Trophoblast cell (in vitro differentiated cells and primary cell): Measurements from ENCODE around the gene GRK6.

Experiments
- DNase-seq, 2 donors: peaks; one replicate each; pipeline ENCODE4 v3.0.0-alpha.2; 2016
- H2AFZ ChIP-seq: 2 replicates; pipeline ENCODE4 v1.6.1; 2013; ENCODE audit warnings: low read length, moderate library complexity, mild to moderate bottlenecking; ENCODE audit not compliant: insufficient read depth, poor library complexity
- H2AK5ac ChIP-seq: 2 replicates; pipeline ENCODE4 v1.6.1; 2013; ENCODE audit warnings: mild to moderate bottlenecking, low read length
- H2BK120ac ChIP-seq: 2 replicates; pipeline ENCODE4 v1.6.1; 2013; ENCODE audit warnings: low read length, mild to moderate bottlenecking, moderate library complexity; ENCODE audit not compliant: insufficient read depth, poor library complexity
- H2BK12ac ChIP-seq: 2 replicates; pipeline ENCODE4 v1.6.1; 2013; ENCODE audit warnings: mild to moderate bottlenecking, low read length, moderate library complexity
- H2BK5ac ChIP-seq: 2 replicates; pipeline ENCODE4 v1.6.1; 2013; ENCODE audit warnings: low read length, low read depth, moderate library complexity, mild to moderate bottlenecking; ENCODE audit not compliant: poor library complexity
- H3K14ac ChIP-seq: 2 replicates; pipeline ENCODE4 v1.6.1; 2013; ENCODE audit warnings: mild to moderate bottlenecking, low read length
- H3K18ac ChIP-seq: 2 replicates; pipeline ENCODE4 v1.6.1; 2013; ENCODE audit warnings: mild to moderate bottlenecking, low read length
- H3K23ac ChIP-seq: 2 replicates; pipeline ENCODE4 v1.6.1; 2013; ENCODE audit warnings: low read length
- H3K27ac ChIP-seq: 2 replicates; pipeline ENCODE4 v1.5.1; 2013; ENCODE audit warnings: low read depth, mild to moderate bottlenecking, inconsistent platforms, low read length, moderate library complexity
- H3K27me3 ChIP-seq: 2 replicates; pipeline ENCODE4 v1.6.1; 2013; ENCODE audit warnings: inconsistent platforms, mild to moderate bottlenecking, low read length, moderate library complexity; ENCODE audit not compliant: insufficient read depth
- H3K36me3 ChIP-seq, 2 experiments: 1 replicate in 1 of 2; 2 replicates in 1 of 2; pipeline ENCODE4 v1.6.1; 2013; ENCODE audit warnings: low read length in 2 of 2, mild to moderate bottlenecking in 2 of 2, moderate library complexity in 1 of 2; ENCODE audit not compliant: insufficient read depth in 2 of 2, control insufficient read depth in 1 of 2
- H3K4ac ChIP-seq: 2 replicates; pipeline ENCODE4 v1.6.1; 2013; ENCODE audit warnings: low read depth, mild to moderate bottlenecking, low read length, moderate library complexity
- H3K4me1 ChIP-seq, 2 experiments: 1 replicate in 1 of 2; 2 replicates in 1 of 2; pipeline ENCODE4 v1.6.1; 2013; ENCODE audit warnings: low read length in 2 of 2, mild to moderate bottlenecking in 2 of 2, moderate library complexity in 1 of 2; ENCODE audit not compliant: insufficient read depth in 2 of 2, control insufficient read depth in 1 of 2
- H3K4me2 ChIP-seq: 2 replicates; pipeline ENCODE4 v1.6.1; 2013; ENCODE audit warnings: inconsistent platforms, mild to moderate bottlenecking, low read length, moderate library complexity
- H3K4me3 ChIP-seq: 2 replicates; pipeline ENCODE4 v1.5.1; 2013; ENCODE audit warnings: mild to moderate bottlenecking, low read depth, low read length, inconsistent platforms
- H3K79me1 ChIP-seq: one replicate; pipeline ENCODE4 v1.6.1; 2013; ENCODE audit warnings: low read length
- H3K79me2 ChIP-seq: 2 replicates; pipeline ENCODE4 v1.6.1; 2013; ENCODE audit warnings: low read length, mild to moderate bottlenecking; ENCODE audit not compliant: control insufficient read depth, insufficient read depth, poor library complexity
- H3K9ac ChIP-seq: 2 replicates; pipeline ENCODE4 v1.6.1; 2013; ENCODE audit warnings: mild to moderate bottlenecking, low read length
- H3K9me3 ChIP-seq: 2 replicates; pipeline ENCODE4 v1.6.1; 2013; ENCODE audit warnings: low read depth, mild to moderate bottlenecking, control low read depth, inconsistent platforms, low read length; ENCODE audit not compliant: insufficient read depth
- H4K12ac ChIP-seq: 2 replicates; pipeline ENCODE4 v1.6.1; 2013; ENCODE audit warnings: low read depth, mild to moderate bottlenecking, low read length, moderate library complexity
- H4K8ac ChIP-seq: 2 replicates; pipeline ENCODE4 v1.6.1; 2013; ENCODE audit warnings: low read depth, mild to moderate bottlenecking, low read length, moderate library complexity
- H4K91ac ChIP-seq: one replicate; pipeline ENCODE4 v1.6.1; 2013; ENCODE audit warnings: low read depth, mild to moderate bottlenecking, low read length, moderate library complexity
- WGBS: extraction: QIAGEN DNeasy Blood & Tissue Kit; methylation state at CpG from one replicate; pipeline ENCODE4 v1.1.7; 2013; ENCODE audit warnings: missing lambda C conversion rate; ENCODE audit not compliant: insufficient read length, insufficient coverage; ENCODE audit errors: extremely low coverage; 5-methylcytosine and 5-hydroxymethylcytosine counted together

Gene GRK6

GRCh38 chr5:177396078-177396477, 30.4 kb upstream of the GRK6 start:
- Histone ChIP-seq H4K8ac (no peak overlapping the region), H2BK120ac (no peak overlapping the region), H3K4ac (no peak overlapping the region), H3K18ac (no peak overlapping the region), H3K14ac (no peak overlapping the region), H4K12ac (no peak overlapping the region), H3K27me3 (no peaks in the 10 kb centered on the region), H3K4me2 (no peak overlapping the region), H2AFZ (no peak overlapping the region), H3K36me3 (no peaks in the 10 kb centered on the region), H4K91ac (no peak overlapping the region), H3K9me3 (peaks cover 2% of the 10 kb centered on the region), H3K79me1 (no peaks in the 10 kb centered on the region), H3K4me1 (no peaks in the 10 kb centered on the region), H2BK12ac (no peak overlapping the region), H3K4me3 (no peak overlapping the region), H2BK5ac (no peak overlapping the region), H3K9ac (no peak overlapping the region), H3K79me2 (no peaks in the 10 kb centered on the region), H3K27ac (no peak overlapping the region), H3K23ac (no peak overlapping the region), H2AK5ac (no peak overlapping the region)
- DNase-seq: no peak
- WGBS: no CpG with 5 or more reads among the region's 8 CpGs

GRCh38 chr5:177396807-177397206, 29.7 kb upstream of the GRK6 start:
- Histone ChIP-seq H3K36me3 (no peaks in the 10 kb centered on the region), H3K4me1 (no peaks in the 10 kb centered on the region), H3K79me2 (no peaks in the 10 kb centered on the region), H3K23ac (no peak overlapping the region), H2AFZ (no peak overlapping the region), H3K79me1 (no peaks in the 10 kb centered on the region), H3K27ac (no peak overlapping the region), H3K4me3 (peak overlapping the region; percentile 20), H4K91ac (no peak overlapping the region), H3K9ac (no peak overlapping the region), H3K27me3 (no peaks in the 10 kb centered on the region), H2AK5ac (no peak overlapping the region), H3K9me3 (peaks cover 2% of the 10 kb centered on the region), H3K4ac (no peak overlapping the region), H4K8ac (no peak overlapping the region), H2BK5ac (no peak overlapping the region), H3K14ac (no peak overlapping the region), H3K4me2 (no peak overlapping the region), H2BK120ac (no peak overlapping the region), H4K12ac (no peak overlapping the region), H2BK12ac (no peak overlapping the region), H3K18ac (no peak overlapping the region)
- no CpG with 5 or more reads among the region's 10 CpGs for WGBS
- DNase-seq: no peak

GRCh38 chr5:177397875-177398390, 28.5 kb upstream of the GRK6 start:
- DNase-seq: no peak
- Histone ChIP-seq H3K79me2 (no peaks in the 10 kb centered on the region), H2BK120ac (no peak overlapping the region), H3K9me3 (peaks cover 2% of the 10 kb centered on the region), H3K4ac (no peak overlapping the region), H3K27ac (no peak overlapping the region), H3K4me1 (peaks cover 6 to 9% of the 10 kb centered on the region in 2 experiments), H4K8ac (no peak overlapping the region), H3K18ac (no peak overlapping the region), H4K91ac (no peak overlapping the region), H2AFZ (no peak overlapping the region), H2AK5ac (no peak overlapping the region), H4K12ac (no peak overlapping the region), H3K79me1 (peaks cover 2% of the 10 kb centered on the region), H3K23ac (no peak overlapping the region), H3K14ac (no peak overlapping the region), H3K27me3 (peaks cover 1% of the 10 kb centered on the region), H3K4me3 (peak overlapping the region; percentile 1), H3K9ac (no peak overlapping the region), H2BK5ac (no peak overlapping the region), H3K4me2 (no peak overlapping the region), H2BK12ac (no peak overlapping the region), H3K36me3 (no peaks in the 10 kb centered on the region)
- no CpG with 5 or more reads among the region's 16 CpGs for WGBS

- Histone ChIP-seq H3K27me3 (peaks cover 23% of the 10 kb centered on the region), H3K36me3 (no peaks in the 10 kb centered on the region), H2BK12ac (no peak within 1 kb of the TSS), H3K4me1 (peaks cover 14 to 23% of the 10 kb centered on the region in 2 experiments), H3K4ac (no peak within 1 kb of the TSS), H3K27ac (no peak within 1 kb of the TSS), H2AFZ (no peak within 1 kb of the TSS), H4K12ac (no peak within 1 kb of the TSS), H3K9me3 (peaks cover 1% of the 10 kb centered on the region), H3K23ac (no peak within 1 kb of the TSS), H3K14ac (no peak within 1 kb of the TSS), H2BK5ac (no peak within 1 kb of the TSS), H4K8ac (no peak within 1 kb of the TSS), H2BK120ac (no peak within 1 kb of the TSS), H3K4me2 (no peak within 1 kb of the TSS), H2AK5ac (no peak within 1 kb of the TSS), H3K79me1 (peaks cover 2% of the 10 kb centered on the region), H3K18ac (no peak within 1 kb of the TSS), H3K79me2 (no peaks in the 10 kb centered on the region), H3K4me3 (no peak within 1 kb of the TSS), H3K9ac (no peak within 1 kb of the TSS), H4K91ac (no peak within 1 kb of the TSS)
- WGBS: no CpG with 5 or more reads among the region's 92 CpGs
- DNase-seq: peak in 1 of 2 donors; percentile 25
Measured at GRCh38 chr5:177399997-177400868, 26.2 kb upstream of the GRK6 start, which contains the start of gene PFN3. PFN3 (minus strand) TSS chr5:177400661; CDS start chr5:177400576, 85 bp downstream.
